PC-3 (cell line): ENCODE results near the gene PDE2A. TPM values are rescaled to one million over a fixed set of nuclear protein-coding genes. Genes with fewer than 3 reads are reported as not detected.

Experiments
- ATAC-seq: fragments of 200-7000 bp; cut with Tn5 transposase; 2 replicates; pipeline ENCODE4 v1.9.1; 2020; ENCODE audit warnings: mild to moderate bottlenecking, moderate library complexity
- BruUV-seq: library from RNA; stranded (reverse); fragments of 400-500 nt; replicated peaks from 2 replicates; lab custom pipeline; 2021; lab: Mats Ljungman, UMichigan
- CTCF ChIA-PET: fragments of 300-600 bp; sonication (Branson Sonifier 250); formaldehyde crosslinking; loops from one replicate; lab custom pipeline; 2022; ENCODE audit warnings: antibody characterized with exemption; lab: Charles Lee
- POLR2A ChIA-PET: fragments of 300-600 bp; sonication (Branson Sonifier 250); formaldehyde crosslinking; loops from one replicate; lab custom pipeline; 2022; ENCODE audit warnings: antibody characterized with exemption; ENCODE audit not compliant: unreplicated experiment; lab: Charles Lee
- DNase-seq: peaks from one replicate; pipeline ENCODE4 v3.0.0-alpha.2; 2015
- H2AFZ ChIP-seq: fragments of 300-600 bp; sonication (generic); 2 replicates; pipeline ENCODE4 v1.6.0; 2016; ENCODE audit warnings: antibody characterized with exemption, low read length
- H3F3A ChIP-seq: fragments of 300-600 bp; sonication (generic); one replicate; pipeline ENCODE4 v1.6.0; 2017; ENCODE audit warnings: antibody characterized with exemption, low read length, control low read depth, mild to moderate bottlenecking; ENCODE audit not compliant: unreplicated experiment
- H3K27ac ChIP-seq: fragments of 300-600 bp; sonication (generic); 2 replicates; pipeline ENCODE4 v1.5.1; 2016; ENCODE audit warnings: mild to moderate bottlenecking, low read length
- H3K27me3 ChIP-seq: fragments of 300-600 bp; sonication (generic); 2 replicates; pipeline ENCODE4 v1.6.1; 2016; ENCODE audit warnings: low read length, mixed read lengths
- H3K36me3 ChIP-seq: fragments of 300-600 bp; sonication (generic); 2 replicates; pipeline ENCODE4 v1.6.1; 2016; ENCODE audit warnings: low read depth, mixed run types, low read length, mixed read lengths
- H3K4me1 ChIP-seq: fragments of 300-600 bp; sonication (generic); 2 replicates; pipeline ENCODE4 v1.5.1; 2016; ENCODE audit warnings: low read length; ENCODE audit not compliant: insufficient read depth
- H3K4me2 ChIP-seq: fragments of 300-600 bp; sonication (generic); 2 replicates; pipeline ENCODE4 v1.6.0; 2016; ENCODE audit warnings: low read length
- H3K4me3 ChIP-seq: fragments of 300-600 bp; sonication (generic); 2 replicates; pipeline ENCODE4 v1.5.1; 2016; ENCODE audit warnings: mild to moderate bottlenecking, low read length, mixed read lengths
- H3K79me2 ChIP-seq: fragments of 300-600 bp; sonication (generic); 2 replicates; pipeline ENCODE4 v1.6.1; 2017; ENCODE audit warnings: low read length, mixed read lengths
- H3K9ac ChIP-seq: fragments of 300-600 bp; sonication (generic); 2 replicates; pipeline ENCODE4 v1.6.0; 2016; ENCODE audit warnings: mild to moderate bottlenecking, low read length
- H3K9me2 ChIP-seq: fragments of 300-600 bp; sonication (generic); replicated peaks from 2 replicates; pipeline ENCODE4 v1.6.1; 2016; ENCODE audit warnings: mixed run types, low read length, mixed read lengths
- H3K9me3 ChIP-seq: fragments of 300-600 bp; sonication (generic); 2 replicates; pipeline ENCODE4 v1.6.1; 2016; ENCODE audit warnings: low read length, mixed read lengths
- H4K20me1 ChIP-seq: fragments of 300-600 bp; sonication (generic); 2 replicates; pipeline ENCODE4 v1.6.1; 2016; ENCODE audit warnings: low read length, mixed read lengths
- CTCF ChIP-seq: fragments of 300-600 bp; sonication (generic); conservative IDR thresholded peaks from 2 replicates; pipeline ENCODE4 v1.5.1; 2017; ENCODE audit warnings: antibody characterized with exemption, low read depth, mild to moderate bottlenecking, low read length
- EZH2 ChIP-seq: fragments of 300-600 bp; sonication (generic); IDR thresholded peaks from one replicate; pipeline ENCODE4 v1.6.1; 2017; ENCODE audit warnings: antibody characterized with exemption, mild to moderate bottlenecking, low read length; ENCODE audit not compliant: unreplicated experiment
- EZH2phosphoT487 ChIP-seq: fragments of 300-600 bp; sonication (generic); IDR thresholded peaks from 2 replicates; pipeline ENCODE4 v1.6.1; 2018; ENCODE audit warnings: mild to moderate bottlenecking, antibody characterized with exemption, low read length, borderline replicate concordance
- intact Hi-C: fragments of 100-400 bp; cut with micrococcal nuclease; formaldehyde crosslinking; loops from 2 replicates; pipeline ENCODE4 v1.9.0; 2023
- total RNA-seq: library from RNA; depleted of rRNA; stranded (reverse); fragments of >200 nt; gene quantifications from 2 replicates; pipeline ENCODE4 v1.2.3, GENCODE V29; 2014

PDE2A gene
- total RNA-seq, 1 experiment from 2014 or later, result 2.6 TPM

GRCh38 chr11:72668629-72669347 lies 5.4 kb downstream of the PDE2A start:
- H3K9ac ChIP-seq, result no peak overlapping the region
- DNase-seq (no peak), ATAC-seq (no peak)
- TF ChIP-seq EZH2 (no peak), EZH2phosphoT487 (no peak), CTCF (no peak)
- no TSS peak for BruUV-seq
- intact Hi-C loops, result no loop called here
- H3K79me2 ChIP-seq, result no peaks in the 10 kb centered on the region
- ChIA-PET CTCF (interaction anchor here (1.1 kb wide), 1 partner anchor 16 kb away, joined by 4 read pairs; no protein-coding TSS in a partner anchor), POLR2A (interaction anchor here (0.5 kb wide), 1 partner anchor 190 kb away, joined by 3 read pairs; no protein-coding TSS in a partner anchor)
- no peaks in the 10 kb centered on the region; the same call in 1 of the 2 replicates for H3K9me3 ChIP-seq
- H2AFZ ChIP-seq, result no peak overlapping the region
- no peaks in the 10 kb centered on the region for H3F3A ChIP-seq
- no peak overlapping the region for H3K4me2 ChIP-seq
- no peak overlapping the region for H3K4me3 ChIP-seq
- peaks cover 17% of the 10 kb centered on the region for H3K27me3 ChIP-seq
- H3K9me2 ChIP-seq, result no peaks in the 10 kb centered on the region
- no peaks in the 10 kb centered on the region for H3K4me1 ChIP-seq
- no peaks in the 10 kb centered on the region for H3K36me3 ChIP-seq
- no peak overlapping the region for H3K27ac ChIP-seq
- H4K20me1 ChIP-seq, result no peaks in the 10 kb centered on the region

- H3K27me3 ChIP-seq, result peaks cover 16% of the 10 kb centered on the region; the same call in 1 of the 2 replicates
- H3K79me2 ChIP-seq, result no peaks in the 10 kb centered on the region
- no peak overlapping the region for H2AFZ ChIP-seq
- no peaks in the 10 kb centered on the region; the same call in 1 of the 2 replicates for H3K9me3 ChIP-seq
- no peaks in the 10 kb centered on the region for H3K36me3 ChIP-seq
- no peak overlapping the region for H3K9ac ChIP-seq
- H3K9me2 ChIP-seq, result no peaks in the 10 kb centered on the region
- no peak for ATAC-seq
- DNase-seq, result no peak
- no peaks in the 10 kb centered on the region for H3K4me1 ChIP-seq
- no peak for TF ChIP-seq CTCF
- TF ChIP-seq EZH2phosphoT487, result no peak
- TF ChIP-seq EZH2, result no peak
- H3K27ac ChIP-seq, result no peak overlapping the region
- H4K20me1 ChIP-seq, result no peaks in the 10 kb centered on the region
- no peak overlapping the region for H3K4me3 ChIP-seq
- H3F3A ChIP-seq, result no peaks in the 10 kb centered on the region
- no TSS peak for BruUV-seq
- POLR2A ChIA-PET, result interaction anchor here (0.6 kb wide), 1 partner anchor 10 kb away, joined by 5 read pairs; no protein-coding TSS in a partner anchor
- CTCF ChIA-PET, result no interaction called here
- intact Hi-C loops, result no loop called here
- H3K4me2 ChIP-seq, result no peak overlapping the region
Measured at GRCh38 chr11:72665911-72666472, 8.2 kb downstream of the PDE2A start.

- Histone ChIP-seq H3F3A (no peaks in the 10 kb centered on the region), H3K27me3 (peaks cover 14% of the 10 kb centered on the region; the same call in 1 of the 2 replicates), H3K27ac (no peak overlapping the region), H3K4me2 (no peak overlapping the region), H3K36me3 (no peaks in the 10 kb centered on the region), H3K79me2 (no peaks in the 10 kb centered on the region), H3K4me1 (no peaks in the 10 kb centered on the region), H3K4me3 (no peak overlapping the region), H4K20me1 (no peaks in the 10 kb centered on the region), H3K9me2 (no peaks in the 10 kb centered on the region), H3K9ac (no peak overlapping the region), H3K9me3 (no peaks in the 10 kb centered on the region), H2AFZ (no peak overlapping the region)
- no TSS peak for BruUV-seq
- intact Hi-C loops, result no loop called here
- DNase-seq (no peak), ATAC-seq (no peak)
- CTCF ChIA-PET, result no interaction called here
- POLR2A ChIA-PET, result no interaction called here
- TF ChIP-seq CTCF (no peak), EZH2phosphoT487 (no peak), EZH2 (no peak)
Measured at GRCh38 chr11:72662036-72662435, 12.2 kb downstream of the PDE2A start.
